Peyer's patch (tissue), 4 donors: ENCODE data around the gene HYAL1.

Experiments
- POLR2A ChIP-seq, 2 donors: fragments of 450-650 bp; IDR thresholded peaks; one replicate each; pipeline ENCODE4 v1.5.1; 2017; ENCODE audit warnings: antibody characterized with exemption in 2 of 2, mild to moderate bottlenecking in 2 of 2, moderate library complexity in 2 of 2
- TF ChIP-seq, protein P1 (sequence below), 6 experiments: fragments of 450-650 bp in 4 of 6; fragments of 200-600 bp in 2 of 6; sonication (generic) in 1 of 6; IDR thresholded peaks; one replicate each; pipeline ENCODE4 v1.5.1; 2017 to 2019; ENCODE audit warnings: antibody characterized with exemption in 6 of 6, mild to moderate bottlenecking in 3 of 6, moderate library complexity in 1 of 6

DNA sequence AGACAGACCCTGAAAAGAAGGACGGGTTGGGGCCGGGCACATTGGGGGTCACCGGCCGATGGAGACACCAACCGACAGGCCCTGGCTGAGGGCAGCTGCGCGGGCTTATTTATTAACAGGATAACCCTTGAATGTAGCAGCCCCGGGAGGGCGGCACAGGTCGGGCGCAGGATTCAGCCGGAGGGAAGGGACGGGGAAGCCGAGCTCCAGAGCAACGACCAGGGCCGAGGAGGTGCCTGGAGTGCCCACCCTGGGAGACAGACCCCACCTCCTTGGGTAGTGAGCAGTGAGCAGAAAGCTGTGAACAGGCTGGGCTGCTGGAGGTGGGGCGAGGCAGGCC is 26.6 kb downstream of the HYAL1 start:
- TF ChIP-seq, protein P1, sequence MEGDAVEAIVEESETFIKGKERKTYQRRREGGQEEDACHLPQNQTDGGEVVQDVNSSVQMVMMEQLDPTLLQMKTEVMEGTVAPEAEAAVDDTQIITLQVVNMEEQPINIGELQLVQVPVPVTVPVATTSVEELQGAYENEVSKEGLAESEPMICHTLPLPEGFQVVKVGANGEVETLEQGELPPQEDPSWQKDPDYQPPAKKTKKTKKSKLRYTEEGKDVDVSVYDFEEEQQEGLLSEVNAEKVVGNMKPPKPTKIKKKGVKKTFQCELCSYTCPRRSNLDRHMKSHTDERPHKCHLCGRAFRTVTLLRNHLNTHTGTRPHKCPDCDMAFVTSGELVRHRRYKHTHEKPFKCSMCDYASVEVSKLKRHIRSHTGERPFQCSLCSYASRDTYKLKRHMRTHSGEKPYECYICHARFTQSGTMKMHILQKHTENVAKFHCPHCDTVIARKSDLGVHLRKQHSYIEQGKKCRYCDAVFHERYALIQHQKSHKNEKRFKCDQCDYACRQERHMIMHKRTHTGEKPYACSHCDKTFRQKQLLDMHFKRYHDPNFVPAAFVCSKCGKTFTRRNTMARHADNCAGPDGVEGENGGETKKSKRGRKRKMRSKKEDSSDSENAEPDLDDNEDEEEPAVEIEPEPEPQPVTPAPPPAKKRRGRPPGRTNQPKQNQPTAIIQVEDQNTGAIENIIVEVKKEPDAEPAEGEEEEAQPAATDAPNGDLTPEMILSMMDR (IDR thresholded peaks at IDR 0.05), result no peak
- TF ChIP-seq POLR2A (IDR thresholded peaks at IDR 0.05), result no peak
